NB4 (cell line): Measurements from ENCODE around the gene BNC2.

Experiments used
- DNase-seq: peaks from one replicate; pipeline ENCODE4 v3.0.0; 2010; ENCODE audit warnings: low read depth
- H3K4me3 ChIP-seq: one replicate; pipeline ENCODE4 v1.5.1; 2011; ENCODE audit warnings: mild to moderate bottlenecking, low read depth, low read length, moderate library complexity
- CTCF ChIP-seq: IDR thresholded peaks from one replicate; pipeline ENCODE4 v1.5.1; 2012; ENCODE audit warnings: low read depth, low read length
- MAX ChIP-seq: IDR thresholded peaks from 2 replicates; pipeline ENCODE4 v1.6.1; 2011; ENCODE audit warnings: low read depth, low read length
- MYC ChIP-seq: IDR thresholded peaks from 2 replicates; pipeline ENCODE4 v1.6.1; 2011; ENCODE audit warnings: low read depth, low read length
- POLR2A ChIP-seq: IDR thresholded peaks from 2 replicates; pipeline ENCODE4 v1.6.1; 2011; ENCODE audit warnings: mild to moderate bottlenecking; ENCODE audit not compliant: insufficient read length; ENCODE audit errors: extremely low read depth

BNC2 gene

GRCh38 chr9:16623989-16624743, 246.3 kb downstream of the BNC2 start:
- TF ChIP-seq MYC, result no peak
- TF ChIP-seq POLR2A, result no peak
- TF ChIP-seq MAX, result no peak
- TF ChIP-seq CTCF, result no peak
- H3K4me3 ChIP-seq, result no peak overlapping the region
- DNase-seq, result no peak

- H3K4me3 ChIP-seq, result no peak overlapping the region
- no peak for DNase-seq
- TF ChIP-seq POLR2A (no peak), MYC (no peak), CTCF (no peak), MAX (no peak)
Measured at GRCh38 chr9:16622541-16622940, 247.9 kb downstream of the BNC2 start.

- no peak for TF ChIP-seq POLR2A
- TF ChIP-seq CTCF, result no peak
- no peak for TF ChIP-seq MAX
- no peak for TF ChIP-seq MYC
- no peak for DNase-seq
- no peak overlapping the region for H3K4me3 ChIP-seq
Measured at GRCh38 chr9:16619914-16620520, 250.5 kb downstream of the BNC2 start.

- no peak for DNase-seq
- no peak for TF ChIP-seq CTCF
- no peak for TF ChIP-seq MYC
- no peak for TF ChIP-seq MAX
- no peak for TF ChIP-seq POLR2A
- H3K4me3 ChIP-seq, result no peak overlapping the region
Measured at GRCh38 chr9:16619402-16619801, 251.1 kb downstream of the BNC2 start.

GRCh38 chr9:16618524-16618923, 251.9 kb downstream of the BNC2 start:
- H3K4me3 ChIP-seq, result no peak overlapping the region
- DNase-seq, result no peak
- TF ChIP-seq POLR2A, result no peak
- TF ChIP-seq CTCF, result no peak
- no peak for TF ChIP-seq MAX
- TF ChIP-seq MYC, result no peak

- no peak overlapping the region for H3K4me3 ChIP-seq
Measured at GRCh38 chr9:16616686-16617085, 253.8 kb downstream of the BNC2 start.

More at GRCh38 chr9:16616686-16617085, 253.8 kb downstream of the BNC2 start:
- TF ChIP-seq MAX (no peak), MYC (no peak), CTCF (no peak), POLR2A (no peak)
- no peak for DNase-seq
